Neural progenitor cell (in vitro differentiated cells): ENCODE data around the gene RASGRF1. TPM values are rescaled to one million over a fixed set of nuclear protein-coding genes. Genes with fewer than 3 reads are reported as not detected.

ENCODE experiments used
- DNase-seq: peaks from one replicate; pipeline ENCODE4 v3.0.0-alpha.2; 2016; ENCODE audit warnings: low spot score
- H2AFZ ChIP-seq: fragments of 200-600 bp; sonication (generic); replicated peaks from 2 replicates; pipeline ENCODE4 v1.6.1; 2016; ENCODE audit warnings: antibody characterized with exemption
- H3F3A ChIP-seq: fragments of 200-600 bp; sonication (generic); 2 replicates; pipeline ENCODE4 v1.6.1; 2016; ENCODE audit warnings: antibody characterized with exemption, low read depth
- H3K27ac ChIP-seq: fragments of 200-600 bp; sonication (generic); 2 replicates; pipeline ENCODE4 v1.5.1; 2016; ENCODE audit warnings: mild to moderate bottlenecking
- H3K27me3 ChIP-seq: fragments of 200-600 bp; sonication (generic); 2 replicates; pipeline ENCODE4 v1.6.1; 2016; ENCODE audit warnings: mild to moderate bottlenecking, moderate library complexity
- H3K36me3 ChIP-seq: fragments of 200-600 bp; sonication (generic); 2 replicates; pipeline ENCODE4 v1.5.1; 2016
- H3K4me1 ChIP-seq: fragments of 200-600 bp; sonication (generic); 2 replicates; pipeline ENCODE4 v1.6.1; 2016; ENCODE audit warnings: mixed run types
- H3K4me2 ChIP-seq: fragments of 200-600 bp; sonication (generic); 2 replicates; pipeline ENCODE4 v1.6.1; 2016
- H3K4me3 ChIP-seq: fragments of 200-600 bp; sonication (generic); 2 replicates; pipeline ENCODE4 v1.5.1; 2016
- H3K79me2 ChIP-seq: fragments of 200-600 bp; sonication (generic); 2 replicates; pipeline ENCODE4 v1.6.1; 2016; ENCODE audit warnings: low read depth
- H3K9ac ChIP-seq: fragments of 200-600 bp; sonication (generic); 2 replicates; pipeline ENCODE4 v1.6.1; 2016
- H3K9me3 ChIP-seq: fragments of 200-600 bp; sonication (generic); 2 replicates; pipeline ENCODE4 v1.5.1; 2016; ENCODE audit warnings: low read depth
- H4K20me1 ChIP-seq: fragments of 200-600 bp; sonication (generic); 2 replicates; pipeline ENCODE4 v1.6.1; 2016; ENCODE audit warnings: low read depth
- H3K27ac Mint-ChIP-seq: 3 replicates; pipeline ENCODE4 v1.8.0; 2021; ENCODE audit warnings: mixed read lengths
- H3K27me3 Mint-ChIP-seq: 2 replicates; pipeline ENCODE4 v1.8.0; 2022; ENCODE audit warnings: low read depth, mild to moderate bottlenecking, inconsistent platforms, moderate library complexity, mixed read lengths; ENCODE audit not compliant: insufficient read depth
- H3K36me3 Mint-ChIP-seq: 3 replicates; pipeline ENCODE4 v1.8.0; 2021; ENCODE audit warnings: mixed read lengths
- H3K4me1 Mint-ChIP-seq: 3 replicates; pipeline ENCODE4 v1.8.0; 2021; ENCODE audit warnings: mixed read lengths
- H3K4me3 Mint-ChIP-seq: 3 replicates; pipeline ENCODE4 v1.8.0; 2021; ENCODE audit warnings: mild to moderate bottlenecking, moderate library complexity, mixed read lengths
- H3K9me3 Mint-ChIP-seq: 3 replicates; pipeline ENCODE4 v1.8.0; 2020; ENCODE audit warnings: mixed read lengths
- EZH2 ChIP-seq: fragments of 200-600 bp; sonication (generic); IDR thresholded peaks from 2 replicates; pipeline ENCODE4 v1.6.1; 2017; ENCODE audit warnings: antibody characterized with exemption, mild to moderate bottlenecking, moderate library complexity
- EZH2phosphoT487 ChIP-seq: fragments of 200-600 bp; sonication (generic); IDR thresholded peaks from 2 replicates; pipeline ENCODE4 v1.6.1; 2017; ENCODE audit warnings: antibody characterized with exemption
- total RNA-seq: library from RNA; depleted of rRNA; stranded (reverse); fragments of >200 nt; gene quantifications from 2 replicates; pipeline ENCODE4 v1.2.3, GENCODE V29; 2015; ENCODE audit warnings: low replicate concordance
- TF ChIP-seq, protein P1 (sequence below): fragments of 200-600 bp; sonication (generic); IDR thresholded peaks from 2 replicates; pipeline ENCODE4 v1.5.1; 2017; ENCODE audit warnings: antibody characterized with exemption, mild to moderate bottlenecking

The RASGRF1 gene
- total RNA-seq, 1 donor from 2014 or later: 0.22 TPM

DNA sequence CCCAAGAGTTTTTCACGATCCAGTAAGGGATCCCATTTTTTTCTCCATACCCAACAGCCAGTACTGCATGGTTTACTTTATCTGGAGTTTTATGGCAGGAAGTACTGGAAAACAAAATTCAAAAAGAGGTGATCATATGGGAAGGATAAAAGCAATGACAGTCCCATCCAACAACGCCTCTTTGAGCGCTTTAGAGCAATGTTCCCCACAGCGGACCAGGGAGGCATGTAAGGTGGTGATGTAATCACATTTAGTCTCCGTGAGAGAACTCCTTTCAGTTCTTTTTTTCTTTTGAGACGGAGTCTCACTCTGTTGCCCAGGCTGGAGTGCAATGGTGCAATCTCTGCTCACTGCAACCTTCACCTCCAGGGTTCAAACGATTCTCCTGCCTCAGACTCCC lies 167.6 kb downstream of the RASGRF1 start:
- H3K36me3 ChIP-seq: no peaks in the 10 kb centered on the region
- no peaks in the 10 kb centered on the region for H3K9me3 Mint-ChIP-seq
- H2AFZ ChIP-seq: no peak overlapping the region
- H3K4me1 ChIP-seq: no peaks in the 10 kb centered on the region
- H3K4me1 Mint-ChIP-seq: no peaks in the 10 kb centered on the region
- H3K27ac ChIP-seq: no peak overlapping the region
- no peaks in the 10 kb centered on the region for H4K20me1 ChIP-seq
- no peak overlapping the region for H3K9ac ChIP-seq
- H3F3A ChIP-seq: no peaks in the 10 kb centered on the region
- no peak for DNase-seq
- H3K27me3 ChIP-seq: no peaks in the 10 kb centered on the region
- H3K4me3 Mint-ChIP-seq: no peak overlapping the region
- H3K4me2 ChIP-seq: no peak overlapping the region
- H3K27me3 Mint-ChIP-seq: peaks cover 2% of the 10 kb centered on the region
- H3K9me3 ChIP-seq: no peaks in the 10 kb centered on the region
- H3K36me3 Mint-ChIP-seq: peaks cover 25% of the 10 kb centered on the region
- TF ChIP-seq EZH2 (no peak), EZH2phosphoT487 (no peak)
- TF ChIP-seq, protein P1, sequence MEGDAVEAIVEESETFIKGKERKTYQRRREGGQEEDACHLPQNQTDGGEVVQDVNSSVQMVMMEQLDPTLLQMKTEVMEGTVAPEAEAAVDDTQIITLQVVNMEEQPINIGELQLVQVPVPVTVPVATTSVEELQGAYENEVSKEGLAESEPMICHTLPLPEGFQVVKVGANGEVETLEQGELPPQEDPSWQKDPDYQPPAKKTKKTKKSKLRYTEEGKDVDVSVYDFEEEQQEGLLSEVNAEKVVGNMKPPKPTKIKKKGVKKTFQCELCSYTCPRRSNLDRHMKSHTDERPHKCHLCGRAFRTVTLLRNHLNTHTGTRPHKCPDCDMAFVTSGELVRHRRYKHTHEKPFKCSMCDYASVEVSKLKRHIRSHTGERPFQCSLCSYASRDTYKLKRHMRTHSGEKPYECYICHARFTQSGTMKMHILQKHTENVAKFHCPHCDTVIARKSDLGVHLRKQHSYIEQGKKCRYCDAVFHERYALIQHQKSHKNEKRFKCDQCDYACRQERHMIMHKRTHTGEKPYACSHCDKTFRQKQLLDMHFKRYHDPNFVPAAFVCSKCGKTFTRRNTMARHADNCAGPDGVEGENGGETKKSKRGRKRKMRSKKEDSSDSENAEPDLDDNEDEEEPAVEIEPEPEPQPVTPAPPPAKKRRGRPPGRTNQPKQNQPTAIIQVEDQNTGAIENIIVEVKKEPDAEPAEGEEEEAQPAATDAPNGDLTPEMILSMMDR: no peak
- no peak overlapping the region for H3K27ac Mint-ChIP-seq
- no peak overlapping the region for H3K4me3 ChIP-seq
- no peaks in the 10 kb centered on the region for H3K79me2 ChIP-seq

DNA sequence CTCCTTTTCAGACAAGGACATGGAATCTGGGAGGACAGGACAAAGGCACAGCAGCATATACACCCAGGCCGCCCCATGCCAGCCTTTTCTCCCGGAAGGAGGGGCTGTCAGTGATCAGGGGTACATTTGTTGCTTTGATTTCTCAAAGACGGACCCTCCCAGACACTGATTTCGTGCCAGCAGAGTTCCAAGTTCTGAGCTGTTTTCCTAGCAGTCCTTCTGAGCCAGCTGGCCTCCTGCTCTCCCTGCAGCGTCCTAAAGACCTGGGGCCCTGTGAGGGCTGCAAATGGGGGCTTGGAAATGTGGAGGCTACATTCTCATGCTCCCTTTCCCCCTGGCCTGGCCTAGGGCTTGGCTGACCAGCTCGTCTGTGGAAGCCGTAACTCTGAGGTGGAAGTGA lies 168.1 kb downstream of the RASGRF1 start:
- no peaks in the 10 kb centered on the region for H3K36me3 ChIP-seq

DNA sequence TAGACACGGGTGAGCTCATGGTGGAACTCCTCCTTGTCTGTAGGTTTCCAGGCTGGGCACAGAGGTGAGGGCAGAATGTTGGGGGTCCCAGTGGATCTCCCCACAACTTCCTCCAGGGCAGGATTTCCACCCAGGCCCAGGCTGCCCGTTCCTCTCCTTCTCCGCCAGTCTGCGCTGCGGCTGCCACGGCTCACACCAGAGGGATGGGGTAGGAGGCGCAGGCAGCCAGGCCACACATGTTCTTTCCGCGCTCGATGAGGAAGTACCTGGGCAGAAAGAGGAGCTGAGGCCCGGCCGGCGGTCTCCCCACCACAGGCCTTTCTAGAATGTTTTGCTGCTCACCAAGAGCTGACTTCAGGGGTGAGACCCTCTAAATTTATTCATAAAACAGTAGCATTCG lies 168.6 kb downstream of the RASGRF1 start:
- no peaks in the 10 kb centered on the region for H4K20me1 ChIP-seq
- no peak overlapping the region for H3K9ac ChIP-seq
- Mint-ChIP-seq H3K4me3 (no peak overlapping the region), H3K36me3 (peaks cover 25% of the 10 kb centered on the region), H3K9me3 (no peaks in the 10 kb centered on the region), H3K4me1 (no peaks in the 10 kb centered on the region), H3K27ac (no peak overlapping the region), H3K27me3 (peaks cover 2% of the 10 kb centered on the region)
- H3K9me3 ChIP-seq: no peaks in the 10 kb centered on the region
- TF ChIP-seq, protein P1: no peak
- TF ChIP-seq EZH2phosphoT487: no peak
- no peak for TF ChIP-seq EZH2
- no peaks in the 10 kb centered on the region for H3F3A ChIP-seq
- no peak overlapping the region for H2AFZ ChIP-seq
- no peaks in the 10 kb centered on the region for H3K36me3 ChIP-seq
- no peak for DNase-seq
- H3K27ac ChIP-seq: no peak overlapping the region
- H3K79me2 ChIP-seq: no peaks in the 10 kb centered on the region
- H3K27me3 ChIP-seq: no peaks in the 10 kb centered on the region
- H3K4me2 ChIP-seq: no peak overlapping the region
- no peak overlapping the region for H3K4me3 ChIP-seq
- H3K4me1 ChIP-seq: no peaks in the 10 kb centered on the region

More for the DNA sequence above, 168.1 kb downstream of the RASGRF1 start:
- H3K9ac ChIP-seq: no peak overlapping the region
- H3F3A ChIP-seq: no peaks in the 10 kb centered on the region
- Mint-ChIP-seq H3K4me3 (no peak overlapping the region), H3K36me3 (peaks cover 27% of the 10 kb centered on the region), H3K4me1 (no peaks in the 10 kb centered on the region), H3K27me3 (peaks cover 2% of the 10 kb centered on the region), H3K27ac (no peak overlapping the region), H3K9me3 (no peaks in the 10 kb centered on the region)
- H3K27me3 ChIP-seq: no peaks in the 10 kb centered on the region
- no peak for TF ChIP-seq EZH2
- no peak for TF ChIP-seq EZH2phosphoT487
- TF ChIP-seq, protein P1: no peak
- no peaks in the 10 kb centered on the region for H3K79me2 ChIP-seq
- no peak overlapping the region for H2AFZ ChIP-seq
- H3K4me1 ChIP-seq: no peaks in the 10 kb centered on the region
- no peaks in the 10 kb centered on the region for H3K9me3 ChIP-seq
- no peak overlapping the region for H3K27ac ChIP-seq
- H4K20me1 ChIP-seq: no peaks in the 10 kb centered on the region
- DNase-seq: no peak
- no peak overlapping the region for H3K4me2 ChIP-seq
- H3K4me3 ChIP-seq: no peak overlapping the region

DNA sequence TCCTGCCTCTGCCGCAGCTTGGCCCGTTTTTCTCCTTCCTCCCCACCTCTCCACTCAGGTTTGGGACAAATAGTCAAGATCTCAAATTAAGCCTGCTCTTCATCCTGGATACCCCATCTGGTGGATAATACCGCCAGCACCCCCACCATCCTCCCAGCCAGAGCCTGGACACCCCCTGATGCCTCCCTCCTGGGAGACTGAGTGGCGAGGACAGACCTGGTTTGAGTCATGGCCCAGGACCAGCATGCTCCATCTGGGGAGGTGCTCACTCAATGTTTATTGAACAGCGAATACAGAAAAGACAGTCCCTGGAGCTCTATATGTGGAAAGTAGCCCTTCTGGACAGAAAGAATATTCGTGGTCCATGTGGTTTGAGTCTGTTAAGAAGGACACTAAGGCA lies 169.1 kb downstream of the RASGRF1 start:
- Histone ChIP-seq H3K9me3 (no peaks in the 10 kb centered on the region), H3K9ac (no peak overlapping the region), H3K27me3 (no peaks in the 10 kb centered on the region), H3K36me3 (no peaks in the 10 kb centered on the region), H3K79me2 (no peaks in the 10 kb centered on the region), H3K4me3 (no peak overlapping the region), H3K4me2 (no peak overlapping the region), H4K20me1 (no peaks in the 10 kb centered on the region), H3K4me1 (no peaks in the 10 kb centered on the region), H2AFZ (no peak overlapping the region), H3F3A (no peaks in the 10 kb centered on the region), H3K27ac (no peak overlapping the region)
- Mint-ChIP-seq H3K4me3 (no peak overlapping the region), H3K4me1 (peaks cover 3% of the 10 kb centered on the region), H3K36me3 (peaks cover 23% of the 10 kb centered on the region), H3K27me3 (peaks cover 2% of the 10 kb centered on the region), H3K9me3 (no peaks in the 10 kb centered on the region), H3K27ac (no peak overlapping the region)
- DNase-seq: no peak
- TF ChIP-seq, protein P1: no peak
- no peak for TF ChIP-seq EZH2phosphoT487
